IPS-18a (cell line): ENCODE measurements around the gene ABCC6.

Source experiments
- H3K27ac ChIP-seq: one replicate; pipeline ENCODE4 v1.5.1; 2013; ENCODE audit warnings: low read length
- H3K27me3 ChIP-seq: one replicate; pipeline ENCODE4 v1.6.1; 2013; ENCODE audit warnings: mild to moderate bottlenecking, low read length; ENCODE audit not compliant: control insufficient read depth, insufficient read depth
- H3K36me3 ChIP-seq: one replicate; pipeline ENCODE4 v1.6.1; 2013; ENCODE audit warnings: low read depth, low read length; ENCODE audit not compliant: control insufficient read depth
- H3K4me1 ChIP-seq: one replicate; pipeline ENCODE4 v1.6.1; 2013; ENCODE audit warnings: low read depth, low read length; ENCODE audit not compliant: control insufficient read depth
- H3K4me3 ChIP-seq: one replicate; pipeline ENCODE4 v1.5.1; 2013; ENCODE audit warnings: low read length
- H3K9ac ChIP-seq: one replicate; pipeline ENCODE4 v1.6.1; 2013; ENCODE audit warnings: mild to moderate bottlenecking, low read length, moderate library complexity
- H3K9me3 ChIP-seq: one replicate; pipeline ENCODE4 v1.6.1; 2013; ENCODE audit warnings: low read depth, low read length; ENCODE audit not compliant: control insufficient read depth

ABCC6 gene

DNA sequence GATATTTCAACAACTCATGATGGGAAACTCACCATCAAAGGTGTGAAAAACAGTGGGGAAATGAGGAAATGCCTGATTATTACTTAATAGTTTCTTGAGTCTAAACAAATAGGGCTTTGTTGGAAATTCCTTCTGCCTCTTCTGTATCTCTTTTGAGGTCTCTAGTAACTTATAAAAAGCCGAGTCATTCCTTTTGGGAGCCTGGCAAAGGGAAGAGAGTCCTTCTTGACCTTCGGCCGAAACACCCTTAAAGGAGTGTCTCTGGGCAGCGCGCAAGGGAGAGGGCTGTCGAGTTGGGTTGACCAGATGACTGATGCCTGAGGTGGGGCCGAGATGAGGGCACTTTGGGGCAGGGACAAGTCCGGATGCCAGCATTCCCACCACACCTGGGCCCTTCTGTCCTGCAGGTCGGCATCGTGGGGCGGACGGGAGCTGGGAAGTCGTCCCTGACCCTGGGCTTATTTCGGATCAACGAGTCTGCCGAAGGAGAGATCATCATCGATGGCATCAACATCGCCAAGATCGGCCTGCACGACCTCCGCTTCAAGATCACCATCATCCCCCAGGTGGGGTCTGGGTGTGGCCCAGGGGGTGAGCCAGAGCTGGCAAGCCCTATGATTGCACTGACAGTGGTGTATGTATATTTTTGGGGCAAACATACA lies 89.2 kb downstream of the ABCC6 start:
- Histone ChIP-seq H3K27me3 (no peaks in the 10 kb centered on the region), H3K27ac (no peak overlapping the region)

DNA sequence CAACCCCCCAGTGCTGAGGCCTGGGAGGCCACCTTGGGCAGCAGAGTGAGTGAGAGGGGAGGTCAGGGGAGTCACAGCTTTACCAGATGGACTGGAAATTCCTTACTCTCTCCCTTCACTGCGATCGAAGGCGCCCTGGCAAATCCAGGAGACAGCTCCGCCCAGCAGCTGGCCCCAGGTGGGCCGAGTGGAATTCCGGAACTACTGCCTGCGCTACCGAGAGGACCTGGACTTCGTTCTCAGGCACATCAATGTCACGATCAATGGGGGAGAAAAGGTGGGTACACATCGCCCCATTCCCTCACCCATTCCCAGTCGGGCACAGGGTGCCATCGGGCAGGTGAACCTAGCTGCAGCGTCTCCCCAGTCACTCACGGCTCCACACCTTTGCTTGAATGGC lies 91.6 kb downstream of the ABCC6 start:
- H3K4me3 ChIP-seq: no peak overlapping the region
- H3K4me1 ChIP-seq: no peaks in the 10 kb centered on the region
- H3K27me3 ChIP-seq: no peaks in the 10 kb centered on the region
- H3K36me3 ChIP-seq: peaks cover 54% of the 10 kb centered on the region
- H3K27ac ChIP-seq: no peak overlapping the region
- no peaks in the 10 kb centered on the region for H3K9me3 ChIP-seq
- no peak overlapping the region for H3K9ac ChIP-seq

More for the DNA sequence above, 89.2 kb downstream of the ABCC6 start:
- Histone ChIP-seq H3K36me3 (peaks cover 67% of the 10 kb centered on the region), H3K4me1 (no peaks in the 10 kb centered on the region), H3K9me3 (no peaks in the 10 kb centered on the region), H3K9ac (no peak overlapping the region), H3K4me3 (no peak overlapping the region)

DNA sequence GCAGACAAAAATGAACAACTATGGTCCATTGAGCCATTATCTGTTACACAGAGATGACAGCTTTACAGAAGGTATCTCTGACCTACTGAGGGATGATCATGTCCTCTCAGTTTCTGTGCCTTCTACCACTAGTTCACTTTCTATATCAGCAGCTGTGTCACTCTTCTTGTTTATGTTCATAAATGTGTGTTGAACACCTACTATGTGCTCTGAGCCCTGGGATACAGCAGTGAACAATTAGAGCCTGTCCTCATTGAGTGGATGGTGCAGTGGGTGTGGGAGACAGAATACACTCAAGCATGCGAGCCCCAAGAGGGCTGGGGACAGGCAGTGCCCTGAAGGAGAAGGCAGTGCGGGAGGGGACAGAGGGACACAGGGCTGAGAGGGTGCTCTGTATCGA lies 92.1 kb downstream of the ABCC6 start:
- Histone ChIP-seq H3K4me3 (no peak overlapping the region), H3K4me1 (no peaks in the 10 kb centered on the region), H3K27me3 (no peaks in the 10 kb centered on the region), H3K36me3 (peaks cover 50% of the 10 kb centered on the region), H3K9ac (no peak overlapping the region), H3K27ac (no peak overlapping the region), H3K9me3 (no peaks in the 10 kb centered on the region)

DNA sequence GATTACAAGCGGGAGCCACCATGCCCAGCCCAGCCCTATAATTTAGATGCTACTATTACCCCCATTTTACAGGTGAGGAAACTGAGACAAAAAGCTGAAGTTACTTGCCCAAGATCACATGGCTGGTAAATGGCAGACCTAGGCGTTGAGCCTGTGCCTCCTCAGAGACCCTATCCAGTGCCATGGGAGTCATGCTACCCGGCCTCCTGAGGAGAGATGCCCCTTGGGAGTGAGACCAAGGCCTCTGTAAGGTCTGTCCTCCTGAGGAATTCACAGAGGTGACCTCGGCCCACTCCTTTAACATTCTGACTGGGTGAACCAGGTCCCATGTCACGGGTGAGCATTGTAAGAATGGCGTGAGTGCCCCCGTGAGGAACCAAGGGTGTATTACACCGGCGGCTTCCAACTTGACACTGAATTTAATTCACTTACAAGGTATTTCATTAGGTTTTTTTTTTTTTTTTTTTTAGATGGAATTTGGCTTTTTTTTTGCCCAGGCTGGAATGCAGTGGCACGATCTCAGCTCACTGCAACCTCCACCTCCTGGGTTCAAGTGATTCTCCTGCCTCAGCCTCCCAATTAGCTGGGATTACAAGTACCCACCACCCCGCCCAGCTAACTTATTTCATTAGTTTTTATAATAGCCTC lies 95.7 kb downstream of the ABCC6 start:
- Histone ChIP-seq H3K4me3 (no peak overlapping the region), H3K9ac (no peak overlapping the region), H3K9me3 (no peaks in the 10 kb centered on the region), H3K4me1 (no peaks in the 10 kb centered on the region), H3K27ac (no peak overlapping the region), H3K36me3 (peaks cover 40% of the 10 kb centered on the region), H3K27me3 (no peaks in the 10 kb centered on the region)

DNA sequence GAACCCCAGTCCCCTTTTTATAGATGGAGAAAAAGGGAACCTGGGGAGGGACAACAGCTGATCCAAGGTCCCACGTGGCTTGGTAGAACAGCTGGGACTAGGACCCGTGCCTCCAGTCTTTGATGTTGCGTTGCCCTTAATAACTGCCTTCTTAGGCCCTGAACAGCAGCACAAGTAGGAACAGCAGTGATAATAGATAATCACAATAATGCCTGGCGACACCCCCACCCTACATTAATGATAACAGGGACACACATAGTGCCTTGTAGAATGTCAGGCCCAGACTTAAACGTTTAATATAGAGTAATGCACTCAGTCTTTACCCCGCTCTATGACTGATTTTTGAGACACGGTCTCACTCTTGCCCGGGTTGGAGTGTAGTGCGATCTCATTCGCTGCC lies 96.4 kb downstream of the ABCC6 start:
- Histone ChIP-seq H3K27me3 (no peaks in the 10 kb centered on the region), H3K4me1 (no peaks in the 10 kb centered on the region), H3K36me3 (peaks cover 46% of the 10 kb centered on the region), H3K4me3 (no peak overlapping the region), H3K9ac (no peak overlapping the region), H3K9me3 (no peaks in the 10 kb centered on the region), H3K27ac (no peak overlapping the region)

DNA sequence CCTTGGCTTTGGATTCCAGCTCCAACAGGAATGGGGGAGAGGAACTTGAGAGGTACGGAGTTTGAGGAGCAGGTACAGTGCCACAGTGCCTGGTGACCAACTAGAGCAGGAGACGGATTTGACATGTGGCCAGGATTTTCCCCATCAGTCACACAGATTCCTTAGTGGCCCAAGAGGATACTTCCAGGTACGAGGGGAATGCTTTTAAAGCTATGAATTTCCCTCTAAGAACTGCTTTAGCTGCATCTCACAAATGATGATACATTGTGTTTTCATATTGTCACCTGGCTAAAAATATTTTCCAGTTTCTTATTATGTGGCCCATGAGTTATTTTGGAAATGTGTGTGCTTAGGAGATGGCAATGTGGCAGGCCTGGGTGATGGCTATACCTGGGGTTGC lies 98.3 kb downstream of the ABCC6 start:
- Histone ChIP-seq H3K27ac (no peak overlapping the region), H3K4me1 (no peaks in the 10 kb centered on the region), H3K9me3 (no peaks in the 10 kb centered on the region), H3K36me3 (peaks cover 45% of the 10 kb centered on the region), H3K4me3 (no peak overlapping the region), H3K27me3 (no peaks in the 10 kb centered on the region), H3K9ac (no peak overlapping the region)

DNA sequence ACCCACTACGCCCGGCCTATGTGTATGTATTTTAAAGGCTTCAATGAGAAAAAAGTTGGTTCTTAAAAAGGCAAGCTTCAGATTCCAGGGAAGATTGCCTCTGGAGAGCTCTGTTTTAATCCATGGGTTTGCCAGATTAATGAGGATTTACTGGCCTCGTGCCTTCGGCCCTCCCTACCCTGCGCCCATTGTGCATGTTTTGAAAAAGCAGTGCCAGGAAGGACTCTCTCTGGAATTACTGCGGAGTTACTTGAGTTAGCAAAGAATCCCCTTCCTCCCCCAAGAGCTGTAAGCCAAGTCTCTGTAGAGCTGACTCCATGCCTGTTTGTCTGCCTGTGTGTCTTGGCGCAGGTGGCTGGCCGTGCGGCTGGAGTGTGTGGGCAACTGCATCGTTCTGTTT lies 98.9 kb downstream of the ABCC6 start:
- no peaks in the 10 kb centered on the region for H3K27me3 ChIP-seq
- H3K27ac ChIP-seq: no peak overlapping the region
- no peaks in the 10 kb centered on the region for H3K4me1 ChIP-seq
- H3K9ac ChIP-seq: no peak overlapping the region
- no peak overlapping the region for H3K4me3 ChIP-seq
- no peaks in the 10 kb centered on the region for H3K9me3 ChIP-seq
- peaks cover 46% of the 10 kb centered on the region for H3K36me3 ChIP-seq

DNA sequence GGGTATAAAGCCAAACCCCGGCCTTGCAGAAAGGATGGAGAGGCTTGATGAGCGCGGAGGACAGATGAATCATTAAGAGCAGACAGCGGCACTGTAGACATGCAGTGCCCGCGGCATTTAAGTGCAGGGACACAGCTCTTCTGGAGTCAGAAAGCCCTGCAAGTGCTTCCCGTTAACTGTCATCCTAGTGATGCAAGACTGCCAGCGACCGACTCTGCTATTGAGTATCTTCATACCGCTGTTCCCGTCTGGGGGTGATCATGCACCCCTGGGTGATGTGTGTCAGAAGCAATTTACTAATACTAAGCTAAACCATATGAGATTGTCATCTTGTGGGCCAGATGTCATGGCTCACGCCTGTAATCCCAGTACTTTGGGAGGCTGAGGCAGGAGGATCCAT lies 101.0 kb downstream of the ABCC6 start:
- H3K36me3 ChIP-seq: peaks cover 50% of the 10 kb centered on the region

DNA sequence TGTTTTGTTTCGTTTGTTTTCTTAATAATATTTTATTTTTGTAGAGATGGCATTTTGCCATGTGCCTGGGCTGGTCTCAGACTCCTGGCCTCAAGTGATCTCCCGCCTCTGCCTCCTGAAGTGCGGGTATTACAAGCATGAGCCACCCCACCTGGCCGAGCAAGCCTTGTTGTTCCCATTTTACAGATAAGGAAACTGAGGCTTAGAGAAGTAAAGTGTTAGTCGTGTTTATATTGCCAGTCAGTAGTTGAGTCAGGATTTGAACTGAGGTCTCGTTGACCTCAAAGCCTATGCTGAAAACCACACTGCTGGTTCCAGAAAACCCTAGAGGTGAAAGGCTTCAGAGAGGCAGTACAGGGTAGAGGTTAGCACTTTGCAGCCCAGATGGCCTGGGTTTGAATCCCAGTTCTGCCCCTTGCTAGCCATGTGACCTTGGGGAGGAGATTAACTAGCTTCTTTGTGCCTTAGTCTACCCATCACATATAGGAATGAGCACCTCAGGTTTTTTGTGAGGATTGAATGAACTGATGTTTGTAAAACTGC lies 102.0 kb downstream of the ABCC6 start:
- H3K9me3 ChIP-seq: no peaks in the 10 kb centered on the region
- no peak overlapping the region for H3K27ac ChIP-seq
- no peak overlapping the region for H3K9ac ChIP-seq
- H3K36me3 ChIP-seq: peaks cover 54% of the 10 kb centered on the region
- no peaks in the 10 kb centered on the region for H3K27me3 ChIP-seq
- no peak overlapping the region for H3K4me3 ChIP-seq
- H3K4me1 ChIP-seq: no peaks in the 10 kb centered on the region

More for the DNA sequence above, 101.0 kb downstream of the ABCC6 start:
- Histone ChIP-seq H3K27me3 (no peaks in the 10 kb centered on the region), H3K4me3 (no peak overlapping the region), H3K9ac (no peak overlapping the region), H3K4me1 (no peaks in the 10 kb centered on the region), H3K9me3 (no peaks in the 10 kb centered on the region), H3K27ac (no peak overlapping the region)

DNA sequence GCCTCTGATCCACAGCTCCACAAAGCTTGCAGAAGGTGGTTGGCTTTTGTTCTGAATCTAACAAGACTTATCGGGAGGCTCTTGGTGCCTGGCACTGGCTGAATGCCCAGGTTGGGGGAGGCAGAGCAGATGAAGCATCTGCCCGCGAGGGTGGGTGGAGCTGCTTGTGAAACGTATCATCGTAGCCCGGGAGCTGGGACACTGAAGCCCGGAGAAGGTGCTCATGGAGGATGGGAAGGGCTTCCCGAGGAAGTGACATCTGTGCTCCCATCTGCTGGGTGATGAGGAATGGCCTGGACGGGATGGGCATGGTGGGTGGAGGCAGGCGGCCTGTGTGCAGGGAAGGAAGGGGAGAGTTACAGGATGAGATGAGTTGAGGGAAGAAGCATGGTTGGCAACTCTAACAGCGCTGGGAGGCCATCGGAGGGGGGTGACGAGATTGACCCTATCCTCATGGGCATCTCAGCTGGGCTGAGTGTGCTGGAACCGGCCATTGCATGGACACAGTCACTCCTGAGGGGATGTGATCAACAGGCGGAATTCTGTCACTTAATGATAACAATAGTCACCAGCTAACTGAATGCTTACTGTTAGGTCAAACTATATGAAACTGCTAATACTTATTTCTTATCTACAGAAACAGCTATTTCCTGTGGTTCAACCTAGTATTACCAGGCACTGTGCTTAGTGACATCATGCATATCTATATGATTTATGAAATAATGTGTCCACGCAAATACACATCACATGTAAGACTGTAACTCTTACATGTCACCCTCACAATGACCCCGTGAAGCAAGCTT lies 102.7 kb downstream of the ABCC6 start:
- no peaks in the 10 kb centered on the region for H3K4me1 ChIP-seq
- no peak overlapping the region for H3K9ac ChIP-seq
- no peaks in the 10 kb centered on the region for H3K27me3 ChIP-seq
- peaks cover 51% of the 10 kb centered on the region for H3K36me3 ChIP-seq
- no peak overlapping the region for H3K27ac ChIP-seq
- no peaks in the 10 kb centered on the region for H3K9me3 ChIP-seq
- H3K4me3 ChIP-seq: no peak overlapping the region

DNA sequence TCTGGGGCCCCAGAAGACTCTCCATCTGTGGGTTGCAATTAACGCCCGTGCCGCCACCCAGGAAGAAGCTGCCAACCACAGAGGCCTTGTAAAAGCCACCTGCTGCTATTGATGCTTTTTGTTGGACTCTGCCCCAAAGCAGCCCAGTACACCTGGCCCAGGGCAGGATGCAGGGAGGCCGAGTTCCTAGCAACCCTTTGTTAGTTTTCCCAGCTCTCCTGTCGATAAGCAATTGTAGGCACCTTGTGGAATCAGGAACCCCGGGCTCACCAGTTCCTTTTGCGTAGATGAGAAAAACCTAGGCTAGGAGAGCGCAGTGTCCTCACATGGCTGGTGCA lies 103.3 kb downstream of the ABCC6 start:
- Histone ChIP-seq H3K36me3 (peaks cover 50% of the 10 kb centered on the region), H3K27me3 (no peaks in the 10 kb centered on the region), H3K9me3 (no peaks in the 10 kb centered on the region), H3K4me3 (no peak overlapping the region), H3K27ac (no peak overlapping the region), H3K4me1 (no peaks in the 10 kb centered on the region), H3K9ac (no peak overlapping the region)
